ENCODE results near the gene AFAP1L2.

AFAP1L2 gene

GRCh38 chr10:114284346-114285071, 119.8 kb downstream of the AFAP1L2 start:
- DNase-seq = no peak

GRCh38 chr10:114283535-114284234, 120.6 kb downstream of the AFAP1L2 start:
- no peak for DNase-seq

GRCh38 chr10:114283091-114283490, 121.2 kb downstream of the AFAP1L2 start:
- DNase-seq = no peak

- DNase-seq = no peak
Observed at GRCh38 chr10:114282526-114282925, 121.8 kb downstream of the AFAP1L2 start.

GRCh38 chr10:114281461-114281860, 122.8 kb downstream of the AFAP1L2 start:
- DNase-seq = no peak

- no peak for DNase-seq
Observed at GRCh38 chr10:114281006-114281405, 123.3 kb downstream of the AFAP1L2 start.

- no peak for DNase-seq
Observed at GRCh38 chr10:114279901-114280644, 124.2 kb downstream of the AFAP1L2 start.

- DNase-seq = no peak
Observed at GRCh38 chr10:114279289-114279688, 125.0 kb downstream of the AFAP1L2 start.

GRCh38 chr10:114278884-114279191, 125.5 kb downstream of the AFAP1L2 start:
- DNase-seq = no peak

GRCh38 chr10:114278140-114278883, 126.0 kb downstream of the AFAP1L2 start:
- no peak for DNase-seq

- no peak for DNase-seq
Observed at GRCh38 chr10:114276671-114277070, 127.6 kb downstream of the AFAP1L2 start.

- DNase-seq = no peak
Observed at GRCh38 chr10:114276066-114276465, 128.2 kb downstream of the AFAP1L2 start.

GRCh38 chr10:114274616-114275453, 129.5 kb downstream of the AFAP1L2 start:
- no peak for DNase-seq

- no peak for DNase-seq
Observed at GRCh38 chr10:114273910-114274309, 130.4 kb downstream of the AFAP1L2 start.

- DNase-seq = no peak
Observed at GRCh38 chr10:114272696-114273095, 131.6 kb downstream of the AFAP1L2 start.

GRCh38 chr10:114271779-114272167, 132.5 kb downstream of the AFAP1L2 start:
- no peak for DNase-seq

- DNase-seq = no peak
Observed at GRCh38 chr10:114271075-114271778, 133.1 kb downstream of the AFAP1L2 start.

GRCh38 chr10:114266521-114266920, 137.8 kb downstream of the AFAP1L2 start:
- DNase-seq = peak; percentile 32

GRCh38 chr10:114265392-114266053, 138.8 kb downstream of the AFAP1L2 start:
- no peak for DNase-seq

GRCh38 chr10:114262496-114262895, 141.8 kb downstream of the AFAP1L2 start:
- DNase-seq = no peak

- DNase-seq = no peak
Observed at GRCh38 chr10:114261076-114261475, 143.2 kb downstream of the AFAP1L2 start.

Measured in NCI-H1694 (cell line).